HG03457 (cell line): ENCODE measurements around the gene YIF1B.

Source experiments
- ATAC-seq: cut with Tn5 transposase; IDR thresholded peaks from one replicate; pipeline ENCODE4 v1.9.1; 2021; ENCODE audit warnings: moderate number of reproducible peaks; ENCODE audit not compliant: unreplicated experiment

The YIF1B gene

DNA sequence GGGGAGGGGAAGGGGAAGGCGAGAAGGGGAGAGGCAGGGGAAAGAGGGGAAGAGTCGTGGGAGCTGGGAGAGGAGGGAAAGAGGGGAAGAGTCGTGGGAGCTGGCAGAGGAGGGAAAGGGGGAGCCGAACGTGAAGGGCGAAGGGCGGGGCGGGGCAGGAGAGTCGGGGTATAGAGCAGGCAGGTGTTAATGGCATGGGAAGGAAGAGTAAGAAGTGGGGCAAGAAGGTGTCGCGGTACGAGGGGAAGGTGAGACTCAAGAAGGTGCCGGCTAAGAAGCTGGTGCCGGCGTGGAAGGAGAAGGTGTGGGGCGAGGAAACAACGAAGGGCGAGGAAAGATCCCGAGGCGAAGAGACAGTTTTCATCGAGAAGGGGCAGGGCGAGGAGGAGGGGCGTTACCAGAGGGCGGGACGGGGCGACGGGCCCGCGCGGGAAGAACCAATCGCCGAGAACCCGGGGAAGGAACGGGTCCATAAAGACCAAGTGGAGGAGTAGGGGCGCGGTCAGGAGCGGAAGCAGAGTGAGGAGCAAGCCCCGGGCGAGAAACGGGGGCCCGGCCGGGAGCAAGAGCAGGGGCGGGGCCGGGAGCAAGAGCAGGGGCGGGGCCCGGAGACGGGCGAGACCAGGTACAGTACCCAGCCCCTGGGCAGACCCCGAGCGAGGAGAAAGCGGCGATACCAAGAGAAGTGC lies 20.3 kb upstream of the YIF1B start:
- peak; percentile 65 for ATAC-seq

DNA sequence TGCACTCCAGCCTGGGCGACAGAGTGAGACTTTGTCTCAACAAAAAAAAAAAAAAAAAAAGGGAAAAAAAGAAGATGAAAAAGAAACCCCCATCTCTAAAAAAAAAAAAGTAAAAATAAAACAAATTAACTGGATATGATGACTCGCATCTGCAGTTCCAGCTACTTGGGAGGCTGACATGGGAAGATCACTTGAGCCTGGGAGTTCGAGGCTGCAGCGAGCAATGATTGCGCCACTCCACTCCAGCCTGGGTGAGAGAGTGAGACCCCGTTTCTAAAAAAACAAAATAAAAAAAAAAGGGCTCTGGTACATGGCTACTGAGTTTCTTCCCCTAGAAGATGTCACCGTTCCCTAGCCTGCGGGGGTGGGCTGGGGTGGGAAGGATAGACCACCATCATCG lies 17.5 kb upstream of the YIF1B start:
- no peak for ATAC-seq

DNA sequence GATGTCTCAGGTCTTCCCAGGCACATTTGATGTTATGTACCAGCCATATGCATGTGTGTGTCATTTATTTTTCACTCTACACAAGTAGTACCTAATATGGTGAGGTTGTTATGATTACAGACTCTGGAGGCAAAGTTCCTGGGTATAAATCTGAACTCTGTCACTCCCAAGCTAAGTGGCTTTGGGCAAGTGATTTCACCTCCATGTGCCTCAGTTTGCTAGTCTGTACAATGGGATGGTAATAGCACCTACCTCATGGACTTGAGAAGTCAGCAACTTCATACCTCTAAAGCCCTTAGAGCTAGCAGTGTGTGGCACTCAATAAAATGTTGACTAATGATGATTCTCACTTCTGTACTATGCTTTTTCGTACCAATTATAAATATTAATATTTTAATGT lies 16.0 kb upstream of the YIF1B start:
- no peak for ATAC-seq

DNA sequence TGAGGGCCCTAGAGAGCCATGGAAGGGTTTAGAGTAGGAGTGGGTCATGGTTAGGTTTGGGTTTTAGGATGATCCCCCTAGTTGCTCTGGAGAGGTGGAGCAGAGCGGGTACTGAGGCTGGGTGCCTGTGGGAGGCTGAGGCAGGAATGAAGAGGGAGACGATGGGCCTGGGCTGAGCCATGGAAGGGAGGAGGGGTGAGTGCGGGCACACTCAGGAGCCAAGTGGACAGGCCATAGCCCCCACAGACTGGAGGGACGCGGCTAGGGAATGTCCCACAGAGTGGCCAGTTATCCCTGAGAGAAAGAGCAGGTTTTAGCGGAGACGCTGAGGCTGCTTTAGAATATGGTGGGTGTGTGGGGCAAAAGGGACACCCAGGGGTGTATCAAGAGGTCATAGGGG lies 13.9 kb upstream of the YIF1B start:
- no peak for ATAC-seq

DNA sequence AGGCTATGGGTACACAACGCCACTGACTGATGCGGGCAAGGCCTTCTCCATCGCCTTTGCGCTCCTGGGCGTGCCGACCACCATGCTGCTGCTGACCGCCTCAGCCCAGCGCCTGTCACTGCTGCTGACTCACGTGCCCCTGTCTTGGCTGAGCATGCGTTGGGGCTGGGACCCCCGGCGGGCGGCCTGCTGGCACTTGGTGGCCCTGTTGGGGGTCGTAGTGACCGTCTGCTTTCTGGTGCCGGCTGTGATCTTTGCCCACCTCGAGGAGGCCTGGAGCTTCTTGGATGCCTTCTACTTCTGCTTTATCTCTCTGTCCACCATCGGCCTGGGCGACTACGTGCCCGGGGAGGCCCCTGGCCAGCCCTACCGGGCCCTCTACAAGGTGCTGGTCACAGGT lies 10.8 kb upstream of the YIF1B start:
- no peak for ATAC-seq

DNA sequence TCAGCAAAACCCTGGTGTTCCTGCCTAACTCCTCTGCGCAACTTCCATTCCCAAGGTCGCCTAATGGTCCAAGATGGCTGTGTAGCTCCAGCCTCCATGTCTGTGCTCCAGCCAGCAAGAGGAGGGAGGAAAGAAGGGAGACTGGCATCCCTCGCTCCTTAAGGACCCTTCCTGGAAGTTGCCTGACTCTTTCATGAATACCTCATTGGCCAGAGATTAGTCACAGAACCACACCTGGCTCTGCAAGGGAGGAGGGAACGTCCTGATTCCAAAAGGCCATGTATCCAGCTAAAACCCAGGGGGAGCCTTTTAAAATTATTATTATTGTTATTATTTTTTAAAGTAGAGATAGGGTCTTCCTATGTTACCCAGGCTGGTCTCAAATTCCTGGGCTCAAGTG lies 8.7 kb upstream of the YIF1B start:
- ATAC-seq, result no peak

DNA sequence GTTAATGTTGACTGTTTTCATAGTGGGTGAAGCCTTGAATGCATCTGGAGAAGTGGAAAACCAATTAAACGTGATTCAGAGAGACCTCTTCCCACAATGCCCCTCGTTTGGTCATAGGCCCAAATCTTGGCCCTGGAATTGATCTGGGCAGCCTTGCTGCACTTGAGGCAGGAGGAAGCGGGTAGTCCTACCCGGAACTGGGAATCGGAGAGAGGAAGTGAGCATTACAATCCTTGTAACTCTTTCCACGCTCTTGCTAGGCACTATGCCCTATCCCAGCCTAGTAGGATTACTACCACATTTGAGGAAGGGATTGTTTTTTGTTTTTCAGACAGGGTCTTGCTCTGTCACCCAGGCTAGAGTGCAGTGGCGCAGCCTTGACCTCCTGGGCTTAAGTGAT lies 7.5 kb upstream of the YIF1B start:
- no peak for ATAC-seq

DNA sequence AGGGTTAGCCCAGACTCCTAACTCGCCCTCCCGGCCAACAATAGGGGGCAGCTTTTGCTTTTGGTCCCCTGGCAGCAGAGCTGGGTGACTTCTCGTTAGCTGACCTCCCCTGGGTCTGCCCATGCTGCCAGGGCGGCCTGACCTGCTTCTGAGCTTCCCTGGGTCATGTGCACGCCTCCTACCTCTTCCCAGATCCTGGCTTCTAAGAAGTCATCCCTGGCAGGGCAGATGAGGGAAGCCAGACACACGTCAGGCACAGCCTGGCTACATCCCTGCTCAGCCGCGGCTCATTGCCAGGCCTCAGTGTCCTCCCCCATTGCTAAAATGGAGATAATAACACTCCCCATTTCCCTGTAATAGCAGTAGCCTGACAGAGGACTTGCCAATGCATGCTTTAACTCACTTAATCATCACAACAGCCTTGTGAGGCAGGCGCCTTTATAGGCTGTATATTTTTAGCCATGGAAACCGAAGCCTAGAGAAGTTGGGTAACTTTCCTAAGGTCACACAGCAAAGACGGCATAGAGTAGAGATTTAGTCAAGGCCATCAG lies 6.0 kb upstream of the YIF1B start:
- no peak for ATAC-seq

DNA sequence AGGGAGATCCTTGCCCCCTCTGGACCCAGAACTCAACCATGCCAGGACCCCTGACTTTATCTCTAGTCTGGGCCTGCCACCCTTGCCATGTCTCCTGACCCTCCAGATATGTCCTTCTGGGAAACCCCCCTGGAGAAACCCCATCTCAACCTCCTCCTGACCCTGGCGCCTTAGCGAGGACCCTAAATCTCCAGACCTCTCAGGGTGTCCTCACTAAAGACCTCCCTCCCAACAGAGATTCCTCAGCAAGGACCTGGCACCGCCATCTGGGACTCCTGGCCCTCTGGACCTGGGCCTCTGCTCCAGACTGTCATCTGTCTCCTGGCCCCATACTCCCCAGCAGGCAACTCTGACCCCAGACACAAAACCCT lies 5.2 kb upstream of the YIF1B start:
- no peak for ATAC-seq

DNA sequence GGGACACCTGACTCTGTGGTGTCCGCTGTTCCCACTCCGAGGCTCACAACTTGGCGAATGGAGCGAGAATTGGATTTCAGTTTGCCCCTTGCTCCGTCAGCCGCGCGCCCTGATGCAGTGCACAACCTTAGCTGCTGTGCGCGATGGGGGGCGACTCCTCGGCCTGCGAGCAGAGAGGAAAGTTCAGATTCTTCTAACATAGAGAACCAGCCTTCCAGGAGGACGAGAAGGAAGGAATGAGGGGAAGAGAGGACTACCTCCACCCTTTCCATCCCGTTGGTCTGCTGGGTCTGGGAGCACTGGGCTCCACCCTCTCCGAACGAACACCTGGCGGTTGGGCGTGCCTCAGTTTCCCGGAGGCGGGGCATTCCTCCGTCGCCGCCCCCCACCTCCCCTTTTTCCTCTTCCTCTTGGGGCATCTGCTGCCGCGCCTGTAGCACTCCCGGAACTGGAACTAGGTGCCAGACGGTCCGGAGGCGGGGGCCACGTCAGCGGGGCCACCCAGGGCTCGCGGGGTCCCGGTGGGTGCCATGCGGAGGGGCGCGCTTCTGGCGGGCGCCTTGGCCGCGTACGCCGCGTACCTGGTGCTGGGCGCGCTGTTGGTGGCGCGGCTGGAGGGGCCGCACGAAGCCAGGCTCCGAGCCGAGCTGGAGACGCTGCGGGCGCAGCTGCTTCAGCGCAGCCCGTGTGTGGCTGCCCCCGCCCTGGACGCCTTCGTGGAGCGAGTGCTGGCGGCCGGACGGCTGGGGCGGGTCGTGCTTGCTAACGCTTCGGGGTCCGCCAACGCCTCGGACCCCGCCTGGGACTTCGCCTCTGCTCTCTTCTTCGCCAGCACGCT lies 3.9 kb upstream of the YIF1B start, which contains the start of gene KCNK6:
Gene KCNK6 (plus strand): TSS at position 425 of the 838 bp plus-strand sequence. CDS start 106 bp downstream, at position 531.
- ATAC-seq, result no peak

DNA sequence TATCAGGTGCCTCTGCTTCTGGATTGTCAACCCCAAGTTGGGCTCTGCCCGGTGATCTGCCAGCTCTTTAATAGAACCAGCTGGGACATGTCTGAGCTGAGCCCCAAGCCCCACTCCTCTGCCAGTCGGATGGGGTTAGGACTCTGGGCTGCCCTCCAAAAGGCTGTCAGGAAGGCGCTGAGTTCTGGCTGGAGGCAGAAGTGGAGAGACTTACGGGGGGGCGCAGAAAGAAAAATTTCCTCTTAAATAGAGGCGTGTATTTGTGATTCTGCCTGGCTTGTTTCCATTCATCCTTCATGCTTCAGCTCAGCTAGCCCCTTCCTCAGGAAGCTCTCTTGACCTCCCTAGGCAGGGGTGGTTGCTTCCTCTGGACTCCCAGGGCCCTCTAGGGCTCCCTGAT lies 2.9 kb upstream of the YIF1B start:
- ATAC-seq, result no peak

DNA sequence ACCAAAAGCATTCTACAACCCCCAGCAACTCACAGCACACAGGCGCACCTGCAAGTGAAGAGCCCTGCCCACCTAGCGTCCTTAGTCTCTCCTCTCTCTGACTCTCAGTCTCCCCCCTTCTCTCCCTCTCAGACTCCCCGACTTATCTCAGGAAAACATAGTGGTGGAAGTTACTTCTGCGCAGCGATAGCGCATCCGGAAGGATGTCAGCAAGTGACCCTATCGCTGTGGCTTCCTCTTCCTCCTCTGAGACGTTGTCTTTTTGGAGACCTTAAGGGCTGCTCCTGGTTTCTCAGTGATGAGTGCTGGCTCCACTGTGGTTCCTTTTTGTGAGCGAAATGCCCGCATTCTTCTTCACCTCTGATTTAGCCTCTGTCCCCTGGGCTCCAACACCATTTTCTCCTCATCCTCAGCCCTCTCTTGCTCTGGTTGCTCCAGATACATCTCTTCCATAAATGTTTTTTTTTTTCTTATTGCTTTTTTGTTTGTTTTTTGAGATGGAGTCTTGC lies 1.4 kb upstream of the YIF1B start:
- no peak for ATAC-seq

DNA sequence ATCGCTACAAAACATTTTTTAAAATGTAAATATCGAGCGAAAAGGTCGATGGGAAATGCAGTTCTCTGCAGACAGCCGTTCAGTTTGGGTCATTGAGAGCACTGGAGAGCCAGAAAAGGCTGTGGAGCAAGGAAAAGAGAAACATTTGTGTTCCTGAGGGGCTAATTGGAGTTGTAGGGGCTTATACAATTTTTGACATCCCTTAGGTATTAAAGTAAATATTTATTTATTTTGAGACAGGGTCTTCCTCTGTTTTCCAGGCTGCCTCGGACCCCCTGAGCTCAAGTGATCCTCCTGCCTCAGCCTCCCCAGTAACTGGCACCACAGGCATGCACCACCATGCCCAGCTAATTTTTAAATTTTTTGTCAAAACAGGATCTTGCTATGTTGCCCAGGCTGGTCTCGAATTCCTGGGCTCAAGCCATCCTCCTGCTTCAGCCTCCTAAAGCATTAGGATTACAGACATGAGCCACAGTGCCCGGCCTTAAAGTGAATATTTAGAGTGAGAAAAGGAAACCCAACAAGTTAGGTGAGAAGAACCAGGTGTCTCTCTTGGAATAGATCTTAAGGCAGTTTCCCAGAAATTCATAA lies 825 bp upstream of the YIF1B start:
- ATAC-seq, result no peak

DNA sequence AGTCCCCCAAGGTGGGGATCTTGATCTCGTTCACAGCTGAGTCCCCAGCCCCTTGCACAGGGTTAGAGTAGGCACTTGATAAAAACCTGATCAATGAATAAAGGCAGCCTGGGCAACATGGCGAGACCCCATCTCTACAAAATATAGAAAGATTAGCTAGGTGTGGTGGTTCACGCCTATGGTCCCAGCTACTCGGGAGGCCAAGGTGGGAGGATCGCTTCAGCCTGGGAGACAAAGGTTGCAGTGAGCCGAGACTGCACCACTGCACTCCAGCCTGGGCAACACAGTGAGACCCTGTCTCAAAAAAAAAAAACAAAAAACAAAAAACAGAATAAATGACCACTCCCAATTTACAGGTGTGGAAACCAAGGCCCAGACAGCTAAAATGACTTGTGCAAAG lies 4.8 kb downstream of the YIF1B start:
- no peak for ATAC-seq

DNA sequence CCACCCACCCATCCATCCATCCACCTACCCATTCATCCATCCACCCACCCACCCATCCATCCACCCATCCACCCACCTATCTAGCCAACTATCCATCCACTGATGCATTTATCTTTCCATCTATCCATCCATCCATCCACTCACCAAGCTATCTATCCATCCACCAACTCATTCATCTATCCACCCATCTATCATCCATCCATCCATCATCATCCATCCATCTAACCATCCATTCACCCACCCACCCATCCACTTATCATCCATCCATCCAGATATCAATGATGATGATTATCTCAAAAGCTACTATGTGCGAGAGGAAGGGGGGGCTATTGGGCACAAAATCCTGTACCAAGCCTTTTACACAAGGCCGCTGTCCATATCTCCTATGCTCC lies 5.5 kb downstream of the YIF1B start:
- ATAC-seq, result no peak

DNA sequence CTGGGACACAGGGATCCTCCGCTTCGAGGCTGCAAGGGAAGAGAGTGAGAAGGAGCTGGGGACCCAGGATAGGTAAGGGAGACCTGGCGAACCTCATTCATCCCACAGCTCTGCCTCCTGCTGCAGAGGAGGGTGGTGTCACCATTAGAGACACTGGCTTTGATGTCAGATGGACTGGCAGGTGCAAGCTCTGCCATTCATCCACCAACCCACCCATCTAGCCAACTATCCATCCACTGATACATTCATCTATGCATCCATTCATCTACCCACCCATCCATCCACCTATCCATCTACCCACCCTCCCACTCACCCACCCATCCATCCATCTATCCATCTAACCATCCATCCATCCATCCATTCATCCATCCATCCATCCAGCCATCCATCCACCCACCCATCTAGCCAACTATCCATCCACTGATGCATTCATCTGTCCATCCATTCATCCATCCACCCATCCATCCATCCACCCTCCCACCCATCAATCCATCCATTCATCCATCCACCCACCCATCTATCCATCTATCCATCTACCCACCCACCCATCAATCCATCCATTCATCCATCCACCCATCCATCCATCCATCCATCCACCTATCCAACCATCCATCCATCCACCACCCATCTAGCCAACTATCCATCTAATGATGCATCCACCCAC lies 6.0 kb downstream of the YIF1B start:
- ATAC-seq, result no peak

DNA sequence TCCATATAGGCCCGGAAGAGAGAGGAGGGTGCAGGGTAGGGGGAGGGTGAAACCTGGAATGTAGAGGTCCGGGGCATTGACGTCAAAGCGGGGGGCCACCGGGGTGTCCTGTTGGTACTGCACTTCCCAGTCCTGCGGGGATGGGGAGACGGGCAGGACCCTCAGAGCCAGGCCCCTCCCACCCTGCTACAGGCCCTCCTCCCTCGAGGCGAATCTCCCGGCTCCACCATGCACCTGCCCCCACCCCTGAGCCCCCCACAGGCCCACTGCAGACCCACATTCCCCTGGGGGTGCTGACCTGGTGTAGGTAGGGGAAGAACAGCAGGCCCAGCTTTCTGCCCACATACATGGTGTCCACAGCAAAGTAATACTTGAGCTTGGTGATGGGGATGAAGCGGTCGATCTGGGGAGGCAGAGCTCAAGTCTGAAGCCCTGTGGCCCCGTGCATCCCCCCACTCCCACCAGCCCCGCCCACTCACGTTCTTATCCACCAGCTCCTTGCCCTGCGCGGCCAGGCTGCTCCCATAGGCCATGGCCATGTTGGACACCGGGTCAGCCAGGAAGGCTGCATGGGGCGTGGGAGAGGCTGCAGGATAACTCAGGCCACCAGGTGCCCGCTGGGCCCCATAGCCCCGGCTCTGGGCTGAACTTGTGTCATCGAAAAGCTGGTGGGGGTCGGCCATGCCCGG lies 6.7 kb downstream of the YIF1B start:
- no peak for ATAC-seq

DNA sequence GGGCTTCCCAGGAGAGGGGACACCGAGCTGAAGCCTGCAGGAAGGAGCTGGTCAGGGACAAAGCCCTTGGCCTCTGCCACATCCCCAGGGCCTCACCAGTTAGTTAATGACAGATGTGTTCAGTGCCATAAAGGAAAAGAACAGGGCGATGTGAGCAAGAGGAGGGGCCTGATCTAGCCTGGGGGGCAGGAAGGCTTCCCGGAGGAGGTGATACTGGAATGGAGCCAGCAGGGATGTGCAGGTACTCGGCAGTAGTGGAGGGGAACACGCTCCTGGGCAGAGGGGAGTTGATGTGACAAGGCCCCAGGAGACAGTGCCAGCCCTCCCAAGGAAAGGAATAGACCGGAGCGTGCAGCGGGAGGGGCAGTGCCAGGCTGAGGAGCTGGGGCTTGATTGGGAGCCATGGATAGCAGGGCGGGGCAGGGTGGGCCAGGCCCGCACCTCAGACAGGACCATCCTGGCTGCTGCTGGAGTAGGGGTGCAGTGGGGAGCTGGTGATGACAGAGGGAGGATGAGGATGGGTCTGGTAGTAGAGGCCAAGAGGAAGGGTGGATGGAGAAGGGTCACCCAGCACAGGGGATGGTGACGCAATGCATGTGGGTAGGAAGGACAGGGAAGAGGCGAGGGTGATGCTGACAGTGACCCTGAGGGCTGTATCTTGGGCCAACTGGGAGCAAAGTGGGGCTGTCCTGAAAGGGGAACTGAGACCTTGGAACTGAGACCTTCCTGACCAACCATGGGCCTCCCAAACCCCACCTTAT lies 7.6 kb downstream of the YIF1B start:
- ATAC-seq, result no peak

DNA sequence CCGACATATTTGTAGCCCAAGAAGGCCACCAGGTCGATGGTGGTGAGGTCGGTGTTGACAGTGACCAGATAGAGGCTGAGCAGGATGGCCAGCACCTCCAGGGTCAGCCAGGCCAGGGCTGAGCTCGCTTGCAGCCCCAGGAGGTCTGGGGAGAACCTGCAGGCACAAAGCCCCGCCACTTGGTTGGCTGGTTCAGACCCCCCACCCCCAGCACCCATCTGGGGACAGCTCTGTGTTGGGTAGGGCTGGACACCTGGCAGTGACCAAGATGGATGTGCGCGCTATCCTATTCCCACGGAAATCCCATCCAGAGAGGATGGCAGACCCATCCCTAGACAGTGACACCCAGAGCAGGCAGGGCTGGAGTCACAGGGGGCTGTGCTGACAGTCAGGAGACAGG lies 8.2 kb downstream of the YIF1B start:
- no peak for ATAC-seq

DNA sequence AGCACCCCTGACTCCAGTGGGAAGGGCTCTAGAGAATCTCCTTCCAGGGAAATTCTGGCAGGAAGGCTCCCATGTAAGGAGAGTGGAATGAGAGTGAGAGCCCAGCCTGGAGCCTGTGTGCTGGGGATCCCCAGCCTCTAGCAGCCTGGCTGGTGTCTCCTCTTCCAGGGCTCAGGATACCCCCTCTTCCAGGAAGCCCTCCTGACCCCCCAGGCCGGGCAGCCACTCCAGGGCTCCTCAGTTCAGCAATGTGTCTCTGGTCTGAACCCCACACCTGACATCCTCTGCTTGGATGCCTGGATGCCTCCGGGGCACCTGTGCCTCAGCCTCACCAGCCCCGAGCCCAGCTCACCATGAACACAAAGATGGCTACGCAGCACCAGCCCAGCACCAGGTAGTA lies 8.7 kb downstream of the YIF1B start:
- ATAC-seq, result no peak
